ENCODE measurements around the gene GCNT1.
A peak's percentile ranks its signal among the peaks of the same experiment; 100 is the strongest.

GCNT1 gene

DNA sequence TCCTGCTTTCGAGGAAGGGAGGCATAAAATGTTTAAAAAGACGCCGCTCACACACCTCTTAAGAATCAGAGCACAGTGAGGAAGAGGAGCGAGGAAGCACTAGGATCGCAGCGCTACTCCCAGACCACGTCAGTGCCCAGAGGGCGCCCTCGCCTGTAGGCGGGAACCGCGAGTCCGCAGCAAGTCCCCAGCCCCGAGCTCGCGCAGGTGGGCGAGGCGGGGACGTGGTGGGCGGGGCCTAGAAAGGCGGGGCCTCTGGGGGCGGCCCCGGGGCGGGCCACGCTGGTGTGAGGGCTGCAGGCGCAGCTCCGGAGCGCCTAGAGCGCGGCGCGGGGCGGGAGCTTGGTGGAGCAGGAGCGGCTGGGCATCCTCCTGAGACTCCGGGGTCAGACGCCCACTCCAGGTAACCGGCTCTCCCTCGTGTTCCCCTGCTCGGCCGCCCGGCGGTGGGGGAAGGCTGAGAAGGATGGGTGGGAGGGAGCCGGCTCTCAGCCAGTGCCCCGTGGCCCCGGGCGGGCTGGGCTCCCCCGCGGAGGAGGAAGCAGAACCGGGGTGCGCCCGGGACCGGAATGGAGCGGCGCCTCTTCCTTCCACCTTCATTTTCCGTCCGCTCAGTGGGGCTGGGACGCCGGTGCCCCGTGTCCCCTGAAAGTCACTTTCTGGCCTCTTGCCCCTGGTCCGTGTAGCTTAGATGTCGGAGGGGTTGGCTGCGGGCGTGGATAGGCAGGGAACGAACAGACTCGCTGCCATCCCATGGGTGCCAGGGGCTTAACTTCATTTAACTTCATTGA lies at the start of gene GCNT1:
TSS of gene GCNT1 (plus strand) at position 280 of the 791 bp plus-strand sequence. CDS start 43,200 bp downstream, outside the sequence.
- H3K27me3 ChIP-seq (ENCODE audit: low read depth, low read length) = no peaks in the 10 kb centered on the region
- H3K27ac ChIP-seq (ENCODE audit: low read length) = peak within 1 kb of the TSS; percentile 92
- peaks cover 3 to 5% of the 10 kb centered on the region in 2 donors for H3K4me1 ChIP-seq (ENCODE audit: control insufficient read depth in 1 of 2, insufficient read depth in 2 of 2, low read length in 2 of 2)
- no peaks in the 10 kb centered on the region for H3K9me3 ChIP-seq (ENCODE audit: control insufficient read depth in 1 of 2, low read length in 2 of 2)
- no peaks in the 10 kb centered on the region for H3K36me3 ChIP-seq (ENCODE audit: control insufficient read depth in 1 of 2, insufficient read depth in 2 of 2, low read length in 2 of 2)
- H3K4me3 ChIP-seq (ENCODE audit: low read depth in 1 of 2, low read length in 2 of 2) = peak within 1 kb of the TSS; percentile 86 to 91

DNA sequence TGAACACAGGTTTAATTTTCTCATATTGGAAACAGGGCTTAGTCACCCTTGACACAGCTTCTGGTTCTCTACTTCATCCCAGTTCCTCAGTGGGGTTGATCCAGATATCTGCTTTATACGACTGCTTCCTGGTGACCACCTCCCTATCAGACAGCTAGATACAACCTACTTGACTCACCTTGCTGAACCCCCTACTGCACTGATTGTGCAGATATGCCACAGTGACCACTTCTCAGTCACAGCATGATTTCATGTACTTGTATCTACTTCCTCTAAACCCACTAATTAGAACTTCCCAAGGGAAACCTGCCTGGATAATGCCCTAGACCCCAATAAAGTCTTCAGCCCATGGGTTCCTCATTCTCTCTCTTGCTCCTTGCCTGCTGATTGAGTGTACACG lies 46.3 kb upstream of the GCNT1 start:
- Histone ChIP-seq H3K36me3 (ENCODE audit: control insufficient read depth in 1 of 2, insufficient read depth in 2 of 2, low read length in 2 of 2) (no peaks in the 10 kb centered on the region), H3K27me3 (ENCODE audit: low read depth, low read length) (no peaks in the 10 kb centered on the region), H3K4me1 (ENCODE audit: control insufficient read depth in 1 of 2, insufficient read depth in 2 of 2, low read length in 2 of 2) (no peaks in the 10 kb centered on the region), H3K27ac (ENCODE audit: low read length) (no peak overlapping the region), H3K4me3 (ENCODE audit: low read depth in 1 of 2, low read length in 2 of 2) (no peak overlapping the region), H3K9me3 (ENCODE audit: control insufficient read depth in 1 of 2, low read length in 2 of 2) (peaks cover 0 to 10% of the 10 kb centered on the region in 2 donors)

DNA sequence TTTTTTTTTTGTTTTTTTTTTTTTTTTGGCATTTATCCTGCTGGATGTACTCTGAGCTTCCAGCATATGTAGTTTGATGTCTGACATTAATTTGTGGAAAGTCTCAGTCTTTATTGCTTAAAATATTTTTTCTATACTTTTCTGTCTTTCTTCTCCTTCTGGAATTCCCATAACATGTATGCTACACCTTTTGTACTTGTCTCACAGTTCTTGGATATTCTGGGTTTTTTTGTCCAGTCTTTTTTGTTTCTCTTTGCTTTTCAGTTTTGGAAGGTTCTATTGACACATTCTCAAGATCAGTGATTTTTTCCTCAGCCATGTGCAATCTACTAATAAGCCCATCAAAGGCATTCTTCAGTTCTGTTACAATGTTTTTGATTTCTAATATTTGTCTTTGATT lies 45.3 kb upstream of the GCNT1 start:
- Histone ChIP-seq H3K27ac (ENCODE audit: low read length) (no peak overlapping the region), H3K27me3 (ENCODE audit: low read depth, low read length) (no peaks in the 10 kb centered on the region), H3K4me3 (ENCODE audit: low read depth in 1 of 2, low read length in 2 of 2) (no peak overlapping the region), H3K9me3 (ENCODE audit: control insufficient read depth in 1 of 2, low read length in 2 of 2) (peaks cover 0 to 10% of the 10 kb centered on the region in 2 donors), H3K4me1 (ENCODE audit: control insufficient read depth in 1 of 2, insufficient read depth in 2 of 2, low read length in 2 of 2) (no peaks in the 10 kb centered on the region), H3K36me3 (ENCODE audit: control insufficient read depth in 1 of 2, insufficient read depth in 2 of 2, low read length in 2 of 2) (no peaks in the 10 kb centered on the region)

DNA sequence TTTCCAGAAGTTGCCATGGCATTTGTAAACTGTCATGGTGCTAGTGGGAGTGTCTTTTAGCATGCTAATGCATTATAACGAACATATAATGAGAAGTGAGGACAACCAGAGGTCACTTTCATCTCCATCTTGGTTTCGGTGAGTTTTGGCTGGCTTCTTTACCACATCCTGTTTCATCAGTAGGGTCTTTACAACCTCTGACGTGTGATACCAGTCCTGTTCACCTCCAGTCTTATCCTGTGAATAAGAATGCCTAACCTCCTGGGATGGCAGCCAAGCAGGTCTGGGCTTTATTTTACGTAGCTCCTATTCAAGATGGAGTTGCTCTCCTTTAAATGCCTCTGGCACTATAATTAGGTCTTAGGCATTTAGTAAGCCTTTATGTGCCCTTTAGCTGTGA lies 44.3 kb upstream of the GCNT1 start:
- H3K9me3 ChIP-seq (ENCODE audit: control insufficient read depth in 1 of 2, low read length in 2 of 2) = peaks cover 0 to 10% of the 10 kb centered on the region in 2 donors
- no peak overlapping the region for H3K27ac ChIP-seq (ENCODE audit: low read length)
- H3K4me3 ChIP-seq (ENCODE audit: low read depth in 1 of 2, low read length in 2 of 2) = no peak overlapping the region
- no peaks in the 10 kb centered on the region for H3K27me3 ChIP-seq (ENCODE audit: low read depth, low read length)
- H3K36me3 ChIP-seq (ENCODE audit: control insufficient read depth in 1 of 2, insufficient read depth in 2 of 2, low read length in 2 of 2) = no peaks in the 10 kb centered on the region
- H3K4me1 ChIP-seq (ENCODE audit: control insufficient read depth in 1 of 2, insufficient read depth in 2 of 2, low read length in 2 of 2) = no peaks in the 10 kb centered on the region

DNA sequence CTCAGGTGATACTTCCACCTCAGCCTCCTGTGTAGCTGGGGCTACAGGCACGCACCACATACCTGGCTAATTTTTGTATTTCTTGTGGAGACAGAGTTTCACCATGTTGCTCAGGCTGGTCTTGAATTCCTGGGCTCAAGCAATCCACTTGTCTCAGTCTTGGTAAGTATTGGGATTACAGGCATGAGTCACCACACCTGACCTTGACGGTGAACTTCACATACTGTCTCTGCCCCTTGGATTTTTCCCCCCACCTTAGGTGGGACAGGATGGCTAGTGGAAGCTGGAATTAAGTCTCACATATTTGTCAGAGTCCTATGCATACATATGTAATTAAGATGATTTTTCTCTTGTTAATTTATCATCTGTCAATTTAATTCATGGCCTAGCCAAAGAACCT lies 43.8 kb upstream of the GCNT1 start:
- Histone ChIP-seq H3K4me1 (ENCODE audit: control insufficient read depth in 1 of 2, insufficient read depth in 2 of 2, low read length in 2 of 2) (no peaks in the 10 kb centered on the region), H3K9me3 (ENCODE audit: control insufficient read depth in 1 of 2, low read length in 2 of 2) (peaks cover 0 to 10% of the 10 kb centered on the region in 2 donors), H3K4me3 (ENCODE audit: low read depth in 1 of 2, low read length in 2 of 2) (no peak overlapping the region), H3K27ac (ENCODE audit: low read length) (no peak overlapping the region), H3K36me3 (ENCODE audit: control insufficient read depth in 1 of 2, insufficient read depth in 2 of 2, low read length in 2 of 2) (no peaks in the 10 kb centered on the region), H3K27me3 (ENCODE audit: low read depth, low read length) (no peaks in the 10 kb centered on the region)

DNA sequence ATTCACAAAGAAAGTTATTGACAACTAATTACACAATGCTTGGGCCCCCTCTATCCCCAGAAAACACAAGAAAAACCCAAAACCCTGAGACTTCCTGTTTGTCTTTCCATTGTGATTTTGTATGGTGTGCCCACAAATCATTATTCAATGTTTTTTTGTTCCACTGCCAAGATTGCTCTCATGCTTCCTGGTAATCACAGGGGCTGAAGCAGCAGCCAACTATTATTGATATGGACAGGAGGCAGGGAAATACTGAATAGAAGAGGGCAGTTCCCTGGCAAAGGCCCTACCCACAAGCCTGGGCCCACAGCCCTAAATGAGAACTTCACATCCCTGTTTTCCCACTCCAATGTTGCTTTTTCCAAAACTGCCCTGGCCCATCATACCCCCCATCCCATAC lies 43.3 kb upstream of the GCNT1 start:
- no peak overlapping the region for H3K27ac ChIP-seq (ENCODE audit: low read length)
- H3K36me3 ChIP-seq (ENCODE audit: control insufficient read depth in 1 of 2, insufficient read depth in 2 of 2, low read length in 2 of 2) = no peaks in the 10 kb centered on the region
- no peak overlapping the region for H3K4me3 ChIP-seq (ENCODE audit: low read depth in 1 of 2, low read length in 2 of 2)
- H3K9me3 ChIP-seq (ENCODE audit: control insufficient read depth in 1 of 2, low read length in 2 of 2) = peaks cover 0 to 10% of the 10 kb centered on the region in 2 donors
- no peaks in the 10 kb centered on the region for H3K27me3 ChIP-seq (ENCODE audit: low read depth, low read length)
- no peaks in the 10 kb centered on the region for H3K4me1 ChIP-seq (ENCODE audit: control insufficient read depth in 1 of 2, insufficient read depth in 2 of 2, low read length in 2 of 2)

DNA sequence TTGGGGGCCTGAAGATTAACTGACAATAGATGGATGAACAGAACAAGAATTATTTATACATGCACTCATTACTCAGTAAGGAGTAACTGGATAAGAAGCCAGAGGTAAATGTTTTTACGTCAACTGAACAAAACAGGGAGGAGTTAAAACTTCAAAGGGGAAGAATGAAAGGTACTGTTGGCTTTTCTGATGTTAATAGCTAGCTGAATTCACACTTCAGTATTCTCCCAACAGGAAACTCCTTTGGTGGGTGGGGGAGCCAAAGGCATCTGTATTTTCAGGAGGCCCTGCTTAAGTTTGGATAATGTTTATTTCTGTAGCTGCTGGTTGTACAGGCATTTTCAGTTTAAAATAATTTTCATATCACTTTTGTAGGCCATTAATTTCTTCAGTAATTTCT lies 41.6 kb upstream of the GCNT1 start:
- no peak overlapping the region for H3K4me3 ChIP-seq (ENCODE audit: low read depth in 1 of 2, low read length in 2 of 2)
- H3K27ac ChIP-seq (ENCODE audit: low read length) = no peak overlapping the region
- no peaks in the 10 kb centered on the region for H3K36me3 ChIP-seq (ENCODE audit: control insufficient read depth in 1 of 2, insufficient read depth in 2 of 2, low read length in 2 of 2)
- H3K9me3 ChIP-seq (ENCODE audit: control insufficient read depth in 1 of 2, low read length in 2 of 2) = peaks cover 0 to 10% of the 10 kb centered on the region in 2 donors
- H3K27me3 ChIP-seq (ENCODE audit: low read depth, low read length) = no peaks in the 10 kb centered on the region
- H3K4me1 ChIP-seq (ENCODE audit: control insufficient read depth in 1 of 2, insufficient read depth in 2 of 2, low read length in 2 of 2) = no peaks in the 10 kb centered on the region

DNA sequence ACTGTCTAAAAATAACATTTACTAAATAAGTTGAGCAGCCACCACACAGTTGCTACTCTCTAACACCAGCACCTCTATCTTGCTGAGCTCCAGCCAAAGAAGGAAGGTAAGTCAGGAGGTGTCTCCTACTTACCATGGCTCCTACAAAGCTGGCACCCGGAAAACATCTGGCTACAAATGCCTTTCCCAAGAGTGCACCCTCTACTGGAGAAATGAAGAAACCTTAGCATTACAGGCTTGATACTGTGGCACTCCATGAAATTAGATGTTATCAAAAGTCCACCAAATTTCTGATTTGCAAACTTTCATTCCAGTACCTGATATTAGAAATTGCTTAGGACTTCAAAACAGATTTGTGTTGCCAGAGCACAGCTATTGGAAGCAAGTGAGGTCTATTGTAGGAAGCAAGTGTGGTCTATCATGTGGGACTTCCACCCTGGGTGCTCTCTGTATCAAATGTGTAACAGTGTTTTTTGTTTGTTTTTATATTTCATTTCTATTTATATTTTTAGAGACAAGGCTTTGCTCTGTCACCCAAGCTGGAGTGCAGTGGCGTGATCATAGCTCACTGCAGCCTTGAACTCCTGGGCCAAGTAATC lies 39.1 kb upstream of the GCNT1 start:
- H3K27me3 ChIP-seq (ENCODE audit: low read depth, low read length) = no peaks in the 10 kb centered on the region
- no peak overlapping the region for H3K4me3 ChIP-seq (ENCODE audit: low read depth in 1 of 2, low read length in 2 of 2)
- H3K36me3 ChIP-seq (ENCODE audit: control insufficient read depth in 1 of 2, insufficient read depth in 2 of 2, low read length in 2 of 2) = no peaks in the 10 kb centered on the region
- H3K27ac ChIP-seq (ENCODE audit: low read length) = no peak overlapping the region
- no peaks in the 10 kb centered on the region for H3K9me3 ChIP-seq (ENCODE audit: control insufficient read depth in 1 of 2, low read length in 2 of 2)
- no peaks in the 10 kb centered on the region for H3K4me1 ChIP-seq (ENCODE audit: control insufficient read depth in 1 of 2, insufficient read depth in 2 of 2, low read length in 2 of 2)

DNA sequence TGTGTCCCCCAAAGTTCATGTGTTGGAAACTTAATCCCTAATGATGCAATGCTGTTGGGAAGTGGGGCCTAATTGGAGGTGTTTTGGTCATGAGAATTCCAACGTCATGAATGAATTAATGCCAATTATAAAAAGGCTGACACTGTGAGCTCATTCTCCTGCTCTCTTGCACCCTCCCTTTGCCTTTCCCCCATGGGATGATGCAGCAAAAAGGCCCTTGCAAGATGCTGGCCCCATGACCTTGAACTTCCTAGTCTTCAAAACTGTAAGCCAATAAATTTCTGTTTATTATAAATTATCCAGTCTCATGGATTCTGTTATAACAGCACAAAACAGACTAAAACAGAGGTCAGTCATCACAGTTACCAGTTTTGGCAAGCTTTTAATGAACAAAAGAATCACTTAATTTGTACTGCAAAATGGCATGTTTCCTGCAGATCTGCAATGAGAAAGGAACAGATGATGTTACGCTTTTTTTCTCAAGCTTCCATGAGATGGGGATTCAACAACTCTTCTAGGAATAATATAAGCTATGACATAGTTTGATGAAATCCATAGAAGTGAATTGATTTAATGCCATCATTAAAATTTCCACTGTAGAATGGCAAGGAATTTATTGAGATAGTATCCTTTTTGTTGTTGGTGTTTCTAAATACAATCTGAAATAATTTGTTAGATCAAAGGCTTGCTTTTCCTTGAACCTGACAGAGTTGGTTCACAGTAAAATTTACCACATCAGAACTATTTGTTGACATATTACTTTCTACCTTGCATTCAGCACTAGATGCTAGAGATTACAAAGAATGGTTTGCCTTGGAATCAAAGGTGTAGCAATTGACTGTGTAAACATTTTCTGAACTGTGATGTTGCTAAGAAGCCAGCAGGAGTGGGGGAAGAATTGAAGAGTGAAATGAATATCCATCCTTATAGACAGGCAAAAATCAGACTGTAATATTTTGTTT lies 35.5 kb upstream of the GCNT1 start:
- no peaks in the 10 kb centered on the region for H3K27me3 ChIP-seq (ENCODE audit: low read depth, low read length)
- no peaks in the 10 kb centered on the region for H3K36me3 ChIP-seq (ENCODE audit: control insufficient read depth in 1 of 2, insufficient read depth in 2 of 2, low read length in 2 of 2)
- H3K4me1 ChIP-seq (ENCODE audit: control insufficient read depth in 1 of 2, insufficient read depth in 2 of 2, low read length in 2 of 2) = no peaks in the 10 kb centered on the region
- H3K4me3 ChIP-seq (ENCODE audit: low read depth in 1 of 2, low read length in 2 of 2) = no peak overlapping the region
- no peaks in the 10 kb centered on the region for H3K9me3 ChIP-seq (ENCODE audit: control insufficient read depth in 1 of 2, low read length in 2 of 2)
- no peak overlapping the region for H3K27ac ChIP-seq (ENCODE audit: low read length)

DNA sequence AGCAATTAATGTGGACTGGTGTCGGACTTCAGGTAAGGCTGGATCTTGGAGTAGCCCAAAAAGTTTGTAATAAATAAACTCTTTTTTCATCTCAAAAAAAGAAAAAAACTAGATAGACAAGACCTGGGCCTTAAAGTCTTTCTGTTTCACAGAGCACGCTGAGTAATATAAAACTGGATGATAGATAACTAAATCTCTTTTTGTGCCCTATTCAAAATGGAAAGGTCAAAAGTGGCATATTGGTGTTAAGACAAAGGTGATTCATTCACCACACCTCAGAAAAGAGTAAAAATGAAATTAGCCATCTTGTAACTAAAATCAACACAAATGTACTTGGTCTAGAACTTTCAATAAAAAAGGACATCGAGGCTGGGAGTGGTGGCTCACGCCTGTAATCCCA lies 34.5 kb upstream of the GCNT1 start:
- no peak overlapping the region for H3K4me3 ChIP-seq (ENCODE audit: low read depth in 1 of 2, low read length in 2 of 2)
- H3K9me3 ChIP-seq (ENCODE audit: control insufficient read depth in 1 of 2, low read length in 2 of 2) = no peaks in the 10 kb centered on the region
- no peaks in the 10 kb centered on the region for H3K27me3 ChIP-seq (ENCODE audit: low read depth, low read length)
- no peak overlapping the region for H3K27ac ChIP-seq (ENCODE audit: low read length)
- H3K4me1 ChIP-seq (ENCODE audit: control insufficient read depth in 1 of 2, insufficient read depth in 2 of 2, low read length in 2 of 2) = no peaks in the 10 kb centered on the region
- no peaks in the 10 kb centered on the region for H3K36me3 ChIP-seq (ENCODE audit: control insufficient read depth in 1 of 2, insufficient read depth in 2 of 2, low read length in 2 of 2)

Measured in muscle layer of duodenum (tissue), 2 donors.